Stimulated activated naive B cell treated with anti-CD40 and anti-IgM and Interleukin-4, amounts not matched to agents 10 μg/mL and 1 μg/mL and 100 μg/mL, for 72 hours (primary cell): ENCODE results near the gene PIGM.

Experiments used
- ATAC-seq, 2 donors: fragments of 150-1000 bp; cut with Tn5 transposase; replicated peaks; 2 replicates each; pipeline ENCODE4 v1.10.0; 2021; ENCODE audit warnings: moderate library complexity in 1 of 2
- DNase-seq: peaks from one replicate; pipeline ENCODE4 v3.0.0; 2021
- H3K27ac Mint-ChIP-seq: one replicate; pipeline ENCODE4 v1.8.0; 2022; ENCODE audit warnings: mild to moderate bottlenecking, mixed read lengths
- H3K27me3 Mint-ChIP-seq, 2 donors: one replicate each; pipeline ENCODE4 v1.8.0; 2022; ENCODE audit warnings: mixed read lengths in 2 of 2
- H3K36me3 Mint-ChIP-seq, 2 donors: one replicate each; pipeline ENCODE4 v1.8.0; 2022; ENCODE audit warnings: mixed read lengths in 2 of 2, mild to moderate bottlenecking in 1 of 2
- H3K4me1 Mint-ChIP-seq, 2 donors: one replicate each; pipeline ENCODE4 v1.8.0; 2022; ENCODE audit warnings: mixed read lengths in 2 of 2, mild to moderate bottlenecking in 1 of 2
- H3K4me3 Mint-ChIP-seq, 2 donors: one replicate each; pipeline ENCODE4 v1.8.0; 2022; ENCODE audit warnings: mild to moderate bottlenecking in 2 of 2, mixed read lengths in 2 of 2, moderate library complexity in 1 of 2
- H3K9me3 Mint-ChIP-seq, 2 donors: one replicate each; pipeline ENCODE4 v1.8.0; 2022; ENCODE audit warnings: mixed read lengths in 2 of 2, mild to moderate bottlenecking in 1 of 2

Gene PIGM

GRCh38 chr1:159980786-159981185 is 51.0 kb downstream of the PIGM start:
- no peak overlapping the region for H3K27ac Mint-ChIP-seq
- no peak overlapping the region for H3K4me3 Mint-ChIP-seq
- no peak for DNase-seq
- H3K36me3 Mint-ChIP-seq: no peaks in the 10 kb centered on the region
- no peaks in the 10 kb centered on the region for H3K9me3 Mint-ChIP-seq
- peaks cover 39 to 63% of the 10 kb centered on the region in 2 donors for H3K27me3 Mint-ChIP-seq
- H3K4me1 Mint-ChIP-seq: no peaks in the 10 kb centered on the region
- no peak for ATAC-seq

GRCh38 chr1:159980076-159980475 is 51.7 kb downstream of the PIGM start:
- Mint-ChIP-seq H3K4me1 (no peaks in the 10 kb centered on the region), H3K27me3 (peaks cover 35 to 60% of the 10 kb centered on the region in 2 donors), H3K9me3 (no peaks in the 10 kb centered on the region), H3K36me3 (no peaks in the 10 kb centered on the region), H3K27ac (no peak overlapping the region), H3K4me3 (no peak overlapping the region)
- no peak for DNase-seq
- ATAC-seq: no peak

- Mint-ChIP-seq H3K36me3 (no peaks in the 10 kb centered on the region), H3K4me1 (no peaks in the 10 kb centered on the region), H3K9me3 (no peaks in the 10 kb centered on the region), H3K27ac (no peak overlapping the region), H3K4me3 (no peak overlapping the region), H3K27me3 (peaks cover 32 to 57% of the 10 kb centered on the region in 2 donors)
- no peak for DNase-seq
- no peak for ATAC-seq
Observed at GRCh38 chr1:159979257-159979656, 52.5 kb downstream of the PIGM start.

GRCh38 chr1:159978107-159978398 is 53.7 kb downstream of the PIGM start:
- Mint-ChIP-seq H3K4me1 (no peaks in the 10 kb centered on the region), H3K4me3 (no peak overlapping the region), H3K9me3 (no peaks in the 10 kb centered on the region), H3K27me3 (peaks cover 27 to 46% of the 10 kb centered on the region in 2 donors), H3K36me3 (no peaks in the 10 kb centered on the region), H3K27ac (no peak overlapping the region)
- DNase-seq (no peak), ATAC-seq (no peak)

- Mint-ChIP-seq H3K36me3 (no peaks in the 10 kb centered on the region), H3K9me3 (no peaks in the 10 kb centered on the region), H3K4me1 (no peaks in the 10 kb centered on the region), H3K27ac (no peak overlapping the region), H3K27me3 (peaks cover 25 to 43% of the 10 kb centered on the region in 2 donors), H3K4me3 (no peak overlapping the region)
- DNase-seq (no peak), ATAC-seq (no peak)
Observed at GRCh38 chr1:159977364-159978106, 54.3 kb downstream of the PIGM start.
